HUES64 (cell line): ENCODE results near the gene HNRNPA2B1.
"Not testable (repeated sequence)": the region's sequence is repeated elsewhere in the genome, so short reads cannot be mapped to it uniquely, and the experiment has no call there.

Experiments
- H3K27ac ChIP-seq: 2 replicates; pipeline ENCODE4 v1.7.0; 2013; ENCODE audit warnings: low read depth, low read length, inconsistent platforms
- H3K27me3 ChIP-seq: 2 replicates; pipeline ENCODE4 v1.6.1; 2013; ENCODE audit warnings: mild to moderate bottlenecking, low read length; ENCODE audit not compliant: insufficient read depth
- H3K36me3 ChIP-seq: 2 replicates; pipeline ENCODE4 v1.6.1; 2013; ENCODE audit warnings: mild to moderate bottlenecking, low read length; ENCODE audit not compliant: insufficient read depth
- H3K4me1 ChIP-seq: 2 replicates; pipeline ENCODE4 v1.6.1; 2013; ENCODE audit warnings: mild to moderate bottlenecking, low read length, moderate library complexity; ENCODE audit not compliant: insufficient read depth
- H3K4me3 ChIP-seq: 2 replicates; pipeline ENCODE4 v1.5.1; 2013; ENCODE audit warnings: mild to moderate bottlenecking, low read length, moderate library complexity
- H3K9ac ChIP-seq: 2 replicates; pipeline ENCODE4 v1.6.1; 2013; ENCODE audit warnings: mild to moderate bottlenecking, low read depth, low read length
- H3K9me3 ChIP-seq: 2 replicates; pipeline ENCODE4 v1.6.1; 2013; ENCODE audit warnings: low read depth, low read length; ENCODE audit not compliant: insufficient read depth
- WGBS: fragments of 150-250, 120-280 bp; methylation state at CpG from one replicate; pipeline ENCODE4 v1.1.7; 2013; ENCODE audit warnings: missing lambda C conversion rate; 5-methylcytosine and 5-hydroxymethylcytosine counted together

Gene HNRNPA2B1

GRCh38 chr7:26157520-26158105, 42.9 kb downstream of the HNRNPA2B1 start:
- no peaks in the 10 kb centered on the region for H3K36me3 ChIP-seq
- 94% methylated on average over 4 of the region's 4 CpGs for WGBS
- H3K4me1 ChIP-seq, result peaks cover 63% of the 10 kb centered on the region
- H3K9me3 ChIP-seq, result no peaks in the 10 kb centered on the region
- no peak overlapping the region for H3K9ac ChIP-seq
- H3K27ac ChIP-seq, result no peak overlapping the region
- H3K27me3 ChIP-seq, result peaks cover 11% of the 10 kb centered on the region; the same call in 1 of the 2 replicates
- no peak overlapping the region for H3K4me3 ChIP-seq

GRCh38 chr7:26156451-26157420, 43.8 kb downstream of the HNRNPA2B1 start:
- WGBS, result 87% methylated on average over 20 of the region's 20 CpGs
- Histone ChIP-seq H3K27ac (no peak overlapping the region), H3K9ac (no peak overlapping the region), H3K36me3 (no peaks in the 10 kb centered on the region), H3K4me1 (peaks cover 64% of the 10 kb centered on the region), H3K9me3 (no peaks in the 10 kb centered on the region), H3K4me3 (peak overlapping the region; percentile 20; the same call in 1 of the 2 replicates), H3K27me3 (peaks cover 13% of the 10 kb centered on the region; the same call in 1 of the 2 replicates)

GRCh38 chr7:26155531-26156375, 44.8 kb downstream of the HNRNPA2B1 start:
- Histone ChIP-seq H3K36me3 (no peaks in the 10 kb centered on the region), H3K4me3 (peak overlapping the region; percentile 20), H3K9ac (no peak overlapping the region), H3K27me3 (peaks cover 13% of the 10 kb centered on the region; the same call in 1 of the 2 replicates), H3K4me1 (peaks cover 70% of the 10 kb centered on the region), H3K9me3 (no peaks in the 10 kb centered on the region), H3K27ac (peak overlapping the region; percentile 36; the same call in 1 of the 2 replicates)
- 53% methylated on average over 4 of the region's 8 CpGs for WGBS

GRCh38 chr7:26153823-26154783, 46.4 kb downstream of the HNRNPA2B1 start:
- Histone ChIP-seq H3K4me3 (peak overlapping the region; percentile 82), H3K27me3 (peaks cover 13% of the 10 kb centered on the region; the same call in 1 of the 2 replicates), H3K27ac (peak overlapping the region; percentile 95), H3K4me1 (peaks cover 58% of the 10 kb centered on the region), H3K9me3 (no peaks in the 10 kb centered on the region), H3K9ac (peak overlapping the region; percentile 85), H3K36me3 (no peaks in the 10 kb centered on the region)
- 48% methylated on average over 15 of the region's 15 CpGs for WGBS

- H3K4me3 ChIP-seq, result peak overlapping the region; percentile 82
- peaks cover 13% of the 10 kb centered on the region; the same call in 1 of the 2 replicates for H3K27me3 ChIP-seq
- under 1% methylated on average over 18 of the region's 18 CpGs for WGBS
- no peaks in the 10 kb centered on the region for H3K36me3 ChIP-seq
- peak overlapping the region; percentile 85 for H3K9ac ChIP-seq
- H3K27ac ChIP-seq, result peak overlapping the region; percentile 95
- H3K4me1 ChIP-seq, result peaks cover 50% of the 10 kb centered on the region
- no peaks in the 10 kb centered on the region for H3K9me3 ChIP-seq
Observed at GRCh38 chr7:26153241-26153822, 47.2 kb downstream of the HNRNPA2B1 start.

DNA sequence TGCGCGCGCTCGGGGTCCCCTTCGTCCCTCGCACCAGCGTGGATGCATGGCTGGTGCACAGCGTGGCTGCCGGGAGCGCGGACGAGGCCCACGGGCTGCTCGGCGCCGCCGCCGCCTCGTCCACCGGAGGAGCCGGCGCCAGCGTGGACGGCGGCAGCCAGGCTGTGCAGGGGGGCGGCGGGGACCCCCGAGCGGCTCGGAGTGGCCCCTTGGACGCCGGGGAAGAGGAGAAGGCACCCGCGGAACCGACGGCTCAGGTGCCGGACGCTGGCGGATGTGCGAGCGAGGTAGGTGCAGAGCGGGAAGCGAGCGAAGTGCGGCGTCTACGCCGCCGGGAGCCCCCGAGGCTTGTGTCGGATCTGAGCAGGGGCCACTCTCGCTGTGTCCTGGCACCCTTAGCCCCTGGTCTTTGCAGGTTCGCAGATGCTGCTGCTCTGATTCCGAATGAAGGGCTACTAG, 47.7 kb downstream of the HNRNPA2B1 start:
- Histone ChIP-seq H3K4me3 (peak overlapping the region; percentile 82), H3K9ac (peak overlapping the region; percentile 85), H3K27ac (peak overlapping the region; percentile 95; the same call in 1 of the 2 replicates), H3K27me3 (peaks cover 13% of the 10 kb centered on the region; the same call in 1 of the 2 replicates), H3K4me1 (peaks cover 47% of the 10 kb centered on the region)
- not testable (repeated sequence) for H3K9me3 ChIP-seq, H3K36me3 ChIP-seq
- WGBS, result under 1% methylated on average over 54 of the region's 54 CpGs

- H3K9me3 ChIP-seq, result peaks cover under 1% of the 10 kb centered on the region; the same call in 1 of the 2 replicates
- H3K4me3 ChIP-seq, result peak within 1 kb of the TSS; percentile 82
- H3K36me3 ChIP-seq, result no peaks in the 10 kb centered on the region
- peaks cover 13% of the 10 kb centered on the region; the same call in 1 of the 2 replicates for H3K27me3 ChIP-seq
- peak within 1 kb of the TSS; percentile 95; the same call in 1 of the 2 replicates for H3K27ac ChIP-seq
- WGBS, result under 1% methylated on average over 95 of the region's 95 CpGs
- peaks cover 42% of the 10 kb centered on the region for H3K4me1 ChIP-seq
- peak within 1 kb of the TSS; percentile 85 for H3K9ac ChIP-seq
Observed at GRCh38 chr7:26151953-26152781, 48.4 kb downstream of the HNRNPA2B1 start, which contains the start of gene NFE2L3. Gene NFE2L3 (plus strand): TSS chr7:26152198. CDS start chr7:26152499, 301 bp downstream.

- H3K9me3 ChIP-seq, result peaks cover 5% of the 10 kb centered on the region
- H3K4me1 ChIP-seq, result peaks cover 39% of the 10 kb centered on the region
- peak overlapping the region; percentile 15; the same call in 1 of the 2 replicates for H3K9ac ChIP-seq
- H3K27me3 ChIP-seq, result peaks cover 13% of the 10 kb centered on the region; the same call in 1 of the 2 replicates
- H3K4me3 ChIP-seq, result peak overlapping the region; percentile 82
- no peak overlapping the region for H3K27ac ChIP-seq
- no peaks in the 10 kb centered on the region for H3K36me3 ChIP-seq
- WGBS, result 79% methylated on average over 10 of the region's 10 CpGs
Observed at GRCh38 chr7:26151650-26151952, 48.9 kb downstream of the HNRNPA2B1 start.

DNA sequence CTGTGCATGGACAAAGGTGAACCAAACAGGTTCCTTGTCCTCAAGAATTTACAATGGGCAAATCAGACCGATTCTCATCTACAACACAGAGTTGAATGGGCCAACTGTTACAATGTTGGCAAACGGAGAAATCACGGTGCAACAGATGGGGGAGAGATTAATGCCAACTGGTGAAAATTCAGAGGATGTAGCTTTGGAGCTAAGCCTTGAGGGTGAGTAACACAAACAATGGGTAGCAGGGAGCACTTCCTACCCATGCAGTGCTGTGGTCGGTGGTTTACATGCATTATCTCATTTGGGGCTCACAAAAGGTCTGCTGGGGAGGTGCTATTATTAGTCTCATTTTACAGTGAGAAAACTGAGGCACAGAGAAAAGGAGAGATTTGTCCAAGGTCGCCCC, 49.5 kb downstream of the HNRNPA2B1 start:
- H3K4me3 ChIP-seq, result no peak overlapping the region
- H3K27me3 ChIP-seq, result peaks cover 13% of the 10 kb centered on the region; the same call in 1 of the 2 replicates
- H3K9me3 ChIP-seq, result peaks cover 5% of the 10 kb centered on the region
- H3K4me1 ChIP-seq, result peaks cover 35% of the 10 kb centered on the region
- WGBS, result 91% methylated on average over 5 of the region's 5 CpGs
- no peaks in the 10 kb centered on the region for H3K36me3 ChIP-seq
- H3K27ac ChIP-seq, result no peak overlapping the region
- no peak overlapping the region for H3K9ac ChIP-seq
